GM12872 (cell line): ENCODE measurements around the gene SLC35F2.

ENCODE experiments used
- CTCF ChIP-seq: IDR thresholded peaks from 3 replicates; pipeline ENCODE4 v1.5.1; 2011; ENCODE audit warnings: low read depth, mild to moderate bottlenecking, low read length, moderate library complexity; ENCODE audit not compliant: insufficient read depth

SLC35F2 gene

GRCh38 chr11:107752949-107753822 lies 105.4 kb downstream of the SLC35F2 start:
- TF ChIP-seq CTCF: no peak

- TF ChIP-seq CTCF: no peak
These were observed 106.1 kb downstream of the SLC35F2 start for GRCh38 chr11:107752508-107752907.

GRCh38 chr11:107751082-107751481 lies 107.5 kb downstream of the SLC35F2 start:
- no peak for TF ChIP-seq CTCF

- no peak for TF ChIP-seq CTCF
These were observed 108.3 kb downstream of the SLC35F2 start for GRCh38 chr11:107750313-107750712.

- TF ChIP-seq CTCF: no peak
These were observed 111.0 kb downstream of the SLC35F2 start for GRCh38 chr11:107747622-107748021.

- no peak for TF ChIP-seq CTCF
These were observed 113.9 kb downstream of the SLC35F2 start for GRCh38 chr11:107744736-107745135.

GRCh38 chr11:107743191-107743590 lies 115.4 kb downstream of the SLC35F2 start:
- TF ChIP-seq CTCF: no peak
